ENCODE measurements around the gene ARL13A.
"Not testable (repeated sequence)": the region's sequence is repeated elsewhere in the genome, so short reads cannot be mapped to it uniquely, and the experiment has no call there.

The ARL13A gene

GRCh38 chrX:100994352-100995281 is 25.1 kb downstream of the ARL13A start:
- DNase-seq = no peak

- no peak for DNase-seq
Observed at GRCh38 chrX:100995469-100995868, 26.0 kb downstream of the ARL13A start.

- no peak for DNase-seq
Observed at GRCh38 chrX:100999451-100999850, 29.9 kb downstream of the ARL13A start.

- no peak for DNase-seq
Observed at GRCh38 chrX:101009090-101009489, 39.6 kb downstream of the ARL13A start.

- not testable (repeated sequence) for DNase-seq
Observed at GRCh38 chrX:101012031-101012430, 42.5 kb downstream of the ARL13A start.

GRCh38 chrX:101022020-101022419 is 52.5 kb downstream of the ARL13A start:
- no peak for DNase-seq

GRCh38 chrX:101025126-101025525 is 55.6 kb downstream of the ARL13A start:
- DNase-seq = no peak

GRCh38 chrX:101028562-101028961 is 59.1 kb downstream of the ARL13A start:
- DNase-seq = no peak

- DNase-seq = no peak
Observed at GRCh38 chrX:101029665-101030064, 60.2 kb downstream of the ARL13A start.

GRCh38 chrX:101037231-101037630 is 67.7 kb downstream of the ARL13A start:
- DNase-seq = no peak

GRCh38 chrX:101040197-101040596 is 70.7 kb downstream of the ARL13A start:
- DNase-seq = no peak
